Stimulated activated CD4-positive, alpha-beta T cell treated with anti-CD3 and anti-CD28 coated beads, Interleukin-15, amount 100 ng/mL, for 48 hours (primary cell): ENCODE measurements around the gene HBA2.
"Not testable (repeated sequence)": the region's sequence is repeated elsewhere in the genome, so short reads cannot be mapped to it uniquely, and the experiment has no call there.

Experiments used
- DNase-seq, 2 donors: peaks; one replicate each; pipeline ENCODE4 v3.0.0-alpha.2; 2020; ENCODE audit warnings: low read depth in 2 of 2

The HBA2 gene

DNA sequence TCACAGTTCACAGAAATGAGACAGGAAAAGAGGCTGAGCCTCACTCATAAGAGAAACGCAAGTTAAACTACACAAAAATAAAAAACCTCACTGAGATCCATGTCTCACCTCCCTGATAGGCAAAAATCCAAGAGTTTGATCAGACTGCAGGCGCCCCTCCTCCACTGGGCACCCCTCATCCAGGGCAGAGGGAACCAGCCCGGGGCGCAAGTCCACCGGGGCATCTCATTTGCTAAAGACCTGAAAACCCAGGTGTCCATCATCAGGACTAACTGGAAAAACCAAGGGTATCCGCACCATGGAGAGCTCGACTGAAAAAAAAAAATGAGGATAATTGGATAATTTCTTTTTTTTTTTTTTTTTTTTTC is 17.7 kb upstream of the HBA2 start:
- DNase-seq = no peak

DNA sequence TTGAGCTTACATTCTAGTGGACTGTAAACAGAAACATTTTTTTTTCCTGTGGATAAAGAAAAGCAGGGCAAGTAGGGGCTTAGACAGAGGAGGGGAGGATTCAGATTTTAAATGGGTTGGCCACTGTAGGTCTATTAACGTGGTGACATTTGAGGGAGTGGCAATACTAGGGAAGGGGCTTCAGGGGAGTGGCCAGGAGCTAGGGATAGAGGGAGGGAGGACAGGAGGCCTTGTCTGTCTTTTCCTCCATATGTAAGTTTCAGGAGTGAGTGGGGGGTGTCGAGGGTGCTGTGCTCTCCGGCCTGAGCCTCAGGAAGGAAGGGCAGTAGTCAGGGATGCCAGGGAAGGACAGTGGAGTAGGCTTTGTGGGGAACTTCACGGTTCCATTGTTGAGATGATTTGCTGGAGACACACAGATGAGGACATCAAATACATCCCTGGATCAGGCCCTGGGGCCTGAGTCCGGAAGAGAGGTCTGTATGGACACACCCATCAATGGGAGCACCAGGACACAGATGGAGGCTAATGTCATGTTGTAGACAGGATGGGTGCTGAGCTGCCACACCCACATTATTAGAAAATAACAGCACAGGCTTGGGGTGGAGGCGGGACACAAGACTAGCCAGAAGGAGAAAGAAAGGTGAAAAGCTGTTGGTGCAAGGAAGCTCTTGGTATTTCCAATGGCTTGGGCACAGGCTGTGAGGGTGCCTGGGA is 13.4 kb upstream of the HBA2 start:
- DNase-seq = no peak

DNA sequence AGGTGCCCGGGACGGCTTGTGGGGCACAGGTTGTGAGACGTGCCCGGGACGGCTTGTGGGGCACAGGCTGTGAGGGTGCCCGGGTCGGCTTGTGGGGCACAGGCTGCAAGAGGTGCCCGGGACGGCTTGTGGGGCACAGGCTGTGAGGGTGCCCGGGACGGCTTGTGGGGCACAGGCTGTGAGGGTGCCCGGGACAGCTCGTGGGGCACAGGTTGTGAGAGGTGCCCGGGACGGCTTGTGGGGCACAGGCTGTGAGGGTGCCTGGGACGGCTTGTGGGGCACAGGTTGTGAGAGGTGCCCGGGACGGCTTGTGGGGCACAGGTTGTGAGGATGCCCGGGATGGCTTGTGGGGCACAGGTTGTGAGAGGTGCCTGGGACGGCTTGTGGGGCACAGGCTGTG is 12.4 kb upstream of the HBA2 start:
- not testable (repeated sequence) for DNase-seq

DNA sequence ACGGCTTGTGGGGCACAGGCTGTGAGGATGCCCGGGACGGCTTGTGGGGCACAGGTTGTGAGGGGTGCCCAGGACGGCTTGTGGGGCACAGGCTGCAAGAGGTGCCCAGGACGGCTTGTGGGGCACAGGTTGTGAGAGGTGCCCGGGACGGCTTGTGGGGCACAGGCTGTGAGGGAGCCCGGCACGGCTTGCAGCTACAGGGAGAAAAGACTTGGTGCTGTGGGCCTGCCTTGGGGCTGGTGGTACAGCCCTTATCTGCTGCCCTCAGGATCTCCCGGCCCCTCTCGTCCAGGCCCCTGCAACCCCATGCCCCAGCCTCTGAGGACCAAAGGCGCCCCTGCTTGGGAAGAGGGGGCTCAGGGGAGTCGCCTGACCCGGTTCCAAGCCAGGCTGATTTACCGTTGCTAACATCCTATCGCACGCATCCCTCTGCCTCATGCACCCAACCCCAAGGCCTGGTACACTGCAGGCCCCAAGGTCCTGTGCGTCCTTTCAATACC is 11.9 kb upstream of the HBA2 start:
- no peak for DNase-seq

DNA sequence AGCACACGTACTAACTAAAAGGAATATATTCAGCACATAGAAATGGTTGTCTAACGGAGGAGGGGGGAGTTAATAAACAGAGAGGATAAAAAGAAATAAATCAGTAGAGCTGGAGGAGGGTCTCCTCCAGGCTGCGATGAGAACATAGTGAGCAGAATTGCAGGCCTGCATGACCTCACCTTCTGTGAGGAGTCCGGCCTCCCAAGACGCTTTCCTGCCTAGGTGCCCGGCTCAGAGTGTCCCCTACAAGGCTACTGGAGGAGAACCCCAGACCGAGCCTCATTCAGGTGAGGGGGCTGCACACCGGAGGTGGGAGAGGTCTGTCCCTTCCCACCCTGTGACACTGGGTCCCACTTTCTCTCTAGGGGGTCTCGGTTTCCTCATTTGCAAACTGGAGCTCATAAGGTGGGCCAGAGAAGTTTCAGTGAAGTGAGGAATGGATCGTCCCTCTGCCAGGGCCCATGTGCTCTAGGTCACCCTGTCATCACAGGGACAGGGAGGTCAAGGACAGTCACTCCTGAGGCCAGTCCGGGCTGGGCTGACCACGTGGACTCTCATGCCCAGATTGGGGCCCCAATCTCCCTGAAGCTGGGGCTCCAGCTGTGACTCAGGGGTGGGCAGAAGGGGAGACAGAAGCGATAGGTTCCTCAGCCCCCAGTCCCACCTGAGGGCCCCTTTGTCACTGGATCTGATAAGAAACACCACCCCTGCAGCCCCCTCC is 10.2 kb upstream of the HBA2 start:
- no peak for DNase-seq

DNA sequence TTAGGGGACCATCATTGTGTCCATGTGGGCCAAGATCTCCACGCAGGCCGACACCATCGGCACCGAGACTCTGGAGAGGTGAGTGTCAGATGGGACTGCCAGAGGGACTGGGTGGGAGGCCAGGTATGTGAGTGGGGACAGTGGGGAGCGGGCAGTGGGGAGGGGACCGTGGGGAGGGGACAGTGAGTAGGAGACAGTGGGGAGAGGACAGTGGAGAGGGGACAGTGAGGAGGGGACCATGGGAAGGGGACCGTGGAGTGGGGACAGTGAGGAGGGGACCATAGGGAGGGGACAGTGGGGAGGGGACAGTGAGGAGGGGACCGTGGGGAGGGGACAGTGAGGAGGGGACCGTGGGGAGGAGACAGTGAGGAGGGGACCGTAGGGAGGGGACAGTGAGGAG is 9.5 kb upstream of the HBA2 start:
- not testable (repeated sequence) for DNase-seq

DNA sequence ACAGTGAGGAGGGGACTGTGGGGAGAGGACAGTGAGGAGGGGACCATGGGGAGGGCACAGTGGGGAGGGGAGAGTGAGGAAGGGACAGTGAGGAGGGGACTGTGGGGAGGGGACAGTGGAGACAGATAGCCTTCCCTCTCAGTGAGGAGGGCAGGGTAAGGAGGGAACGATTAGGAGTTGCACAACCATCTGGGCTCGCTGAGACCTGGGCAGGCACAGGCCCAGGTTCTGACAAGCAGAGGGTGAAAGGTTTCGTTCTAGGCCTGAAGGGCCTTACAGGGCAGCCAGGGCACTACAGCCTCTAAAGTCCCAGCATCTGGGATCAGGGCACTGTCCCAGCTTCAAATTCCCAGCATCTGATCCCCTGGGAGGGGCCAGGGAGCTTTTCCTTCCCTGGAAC is 9.0 kb upstream of the HBA2 start:
- not testable (repeated sequence) for DNase-seq

DNA sequence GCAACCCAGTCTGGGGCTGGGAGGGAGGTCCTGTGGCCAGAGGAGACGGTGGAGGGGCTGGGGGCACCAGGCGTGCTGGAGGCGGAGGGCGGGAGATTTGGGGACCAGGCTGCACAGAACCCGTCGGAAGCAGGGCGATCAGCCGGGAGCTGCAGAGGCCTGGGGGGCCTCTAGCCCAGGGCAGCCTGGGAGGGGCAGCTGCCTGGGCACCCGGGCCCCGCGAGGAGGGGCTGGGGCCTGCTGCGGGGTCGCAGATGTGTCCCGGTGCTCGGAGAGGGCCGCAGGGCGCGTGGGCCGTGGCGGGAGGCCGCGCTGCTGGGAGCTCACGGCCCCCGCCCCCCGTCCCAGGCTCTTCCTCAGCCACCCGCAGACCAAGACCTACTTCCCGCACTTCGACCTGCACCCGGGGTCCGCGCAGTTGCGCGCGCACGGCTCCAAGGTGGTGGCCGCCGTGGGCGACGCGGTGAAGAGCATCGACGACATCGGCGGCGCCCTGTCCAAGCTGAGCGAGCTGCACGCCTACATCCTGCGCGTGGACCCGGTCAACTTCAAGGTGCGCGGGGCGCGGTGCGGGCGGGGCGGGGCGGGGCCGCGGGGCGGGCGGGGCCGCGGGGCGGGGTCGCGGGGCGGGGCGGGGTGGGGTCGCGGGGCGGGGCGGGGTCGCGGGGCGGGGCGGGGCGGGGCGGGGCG is 8.4 kb upstream of the HBA2 start:
- not testable (repeated sequence) for DNase-seq

DNA sequence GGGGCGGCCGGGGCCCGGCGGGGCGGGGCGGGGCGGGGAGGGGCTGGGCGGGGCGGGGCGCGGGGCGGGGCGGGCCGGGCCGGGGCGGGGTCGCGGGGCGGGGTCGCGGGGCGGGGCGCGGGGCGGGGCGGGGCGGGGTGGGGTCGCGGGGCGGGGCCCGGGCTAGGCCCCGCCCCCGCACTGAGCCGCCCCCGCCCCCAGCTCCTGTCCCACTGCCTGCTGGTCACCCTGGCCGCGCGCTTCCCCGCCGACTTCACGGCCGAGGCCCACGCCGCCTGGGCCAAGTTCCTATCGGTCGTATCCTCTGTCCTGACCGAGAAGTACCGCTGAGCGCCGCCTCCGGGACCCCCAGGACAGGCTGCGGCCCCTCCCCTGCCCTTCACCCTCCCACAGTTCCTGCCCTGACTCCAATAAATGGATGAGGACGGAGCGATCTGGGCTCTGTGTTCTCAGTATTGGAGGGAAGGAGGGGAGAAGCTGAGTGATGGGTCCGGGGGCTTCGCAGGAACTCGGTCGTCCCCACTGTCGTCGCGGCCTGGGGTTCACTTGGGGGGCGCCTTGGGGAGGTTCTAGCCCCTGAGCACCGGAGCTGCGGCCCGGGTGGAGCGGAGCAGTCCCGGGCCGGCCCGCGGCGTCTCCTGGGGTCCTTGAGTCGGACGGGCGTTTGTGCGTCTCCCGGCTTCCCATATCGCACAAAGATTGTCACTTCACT is 7.7 kb upstream of the HBA2 start:
- no peak for DNase-seq

DNA sequence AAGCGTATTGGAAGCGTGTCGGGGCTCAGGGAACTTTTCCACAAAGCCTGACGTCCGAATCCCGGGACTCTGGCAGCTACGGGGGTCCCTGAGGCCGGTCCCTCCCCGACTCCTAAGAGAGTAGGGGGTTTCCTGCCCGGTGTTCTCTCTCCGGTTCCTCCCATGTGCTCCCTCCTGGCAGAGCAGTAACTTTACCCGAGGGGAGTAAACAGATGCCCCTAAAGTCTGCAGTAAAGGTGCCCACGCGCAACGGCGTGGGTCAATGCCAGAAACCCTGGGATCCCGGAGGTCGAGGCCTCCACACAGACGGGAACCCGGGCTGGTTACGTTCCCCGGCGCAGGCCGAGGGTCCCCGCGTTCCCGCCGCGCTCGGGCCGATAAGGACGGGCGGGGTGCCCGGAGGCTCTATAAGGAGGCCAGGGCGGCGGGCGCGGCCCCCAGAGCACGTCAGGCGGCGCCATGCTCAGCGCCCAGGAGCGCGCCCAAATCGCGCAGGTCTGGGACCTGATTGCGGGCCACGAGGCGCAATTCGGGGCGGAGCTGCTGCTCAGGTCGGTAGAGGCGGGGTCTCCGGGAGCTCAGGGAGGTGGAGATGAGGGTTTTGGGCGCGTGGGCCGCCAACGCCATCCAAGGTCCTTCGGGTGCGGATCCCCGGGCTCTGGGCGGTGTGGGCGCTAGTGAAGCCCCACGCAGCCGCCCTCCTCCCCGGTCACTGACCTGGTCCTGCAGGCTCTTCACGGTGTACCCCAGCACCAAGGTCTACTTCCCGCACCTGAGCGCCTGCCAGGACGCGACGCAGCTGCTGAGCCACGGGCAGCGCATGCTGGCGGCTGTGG is 6.9 kb upstream of the HBA2 start, which contains the start of gene HBM:
Gene HBM, plus strand, starts transcription at position 440 of the 836 bp plus-strand sequence. Its CDS starts 20 bp downstream, at position 460.
- DNase-seq = no peak

DNA sequence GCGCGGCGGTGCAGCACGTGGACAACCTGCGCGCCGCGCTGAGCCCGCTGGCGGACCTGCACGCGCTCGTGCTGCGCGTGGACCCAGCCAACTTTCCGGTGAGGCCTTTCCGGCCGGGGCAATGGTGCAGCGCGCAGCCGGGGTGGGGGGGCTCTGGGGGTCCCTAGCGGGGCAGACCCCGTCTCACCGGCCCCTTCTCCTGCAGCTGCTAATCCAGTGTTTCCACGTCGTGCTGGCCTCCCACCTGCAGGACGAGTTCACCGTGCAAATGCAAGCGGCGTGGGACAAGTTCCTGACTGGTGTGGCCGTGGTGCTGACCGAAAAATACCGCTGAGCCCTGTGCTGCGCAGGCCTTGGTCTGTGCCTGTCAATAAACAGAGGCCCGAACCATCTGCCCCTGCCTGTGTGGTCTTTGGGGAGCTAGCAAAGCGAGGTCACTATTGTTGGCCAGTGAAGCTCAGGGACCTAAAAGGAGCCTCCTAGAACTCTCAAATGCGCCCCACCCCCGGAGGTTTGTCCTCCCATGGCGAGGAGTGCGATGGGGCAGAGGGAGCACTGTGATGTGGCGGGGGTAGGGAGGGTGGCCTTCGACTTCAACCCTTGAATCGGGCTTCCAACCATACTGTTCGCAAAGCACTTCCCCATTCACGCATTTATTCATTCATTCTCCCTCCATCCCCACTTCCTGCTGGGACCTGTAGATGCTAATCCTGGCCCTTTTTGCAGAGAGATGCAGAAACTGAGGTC is 6.1 kb upstream of the HBA2 start:
- DNase-seq = no peak

DNA sequence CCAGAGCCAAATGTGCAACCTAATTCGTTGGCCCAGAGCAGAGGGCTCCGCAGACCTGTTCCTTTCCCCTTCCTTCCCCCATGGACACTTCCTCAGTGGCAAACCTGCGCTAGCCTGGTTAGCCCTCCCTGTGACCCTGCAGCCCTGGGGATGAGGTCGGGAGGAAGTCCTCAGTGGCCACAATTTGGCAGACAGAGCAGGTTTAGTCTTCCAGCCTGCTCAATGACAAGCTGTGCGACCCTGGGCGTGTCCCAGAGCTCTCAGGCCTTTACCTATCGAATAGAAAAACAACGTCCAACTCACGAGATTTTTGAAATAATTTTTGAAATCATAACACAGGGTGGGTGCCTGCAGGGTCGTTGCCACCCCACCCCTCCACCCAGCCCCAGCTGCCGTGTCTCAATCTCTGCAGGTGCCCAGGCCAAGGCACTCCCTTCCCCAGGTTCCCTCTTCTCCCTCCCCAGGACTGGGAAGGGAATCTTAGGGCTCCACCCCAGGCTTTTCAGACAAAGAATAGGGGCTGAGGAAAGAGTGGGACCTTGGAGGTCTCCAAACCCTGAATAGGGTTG is 5.5 kb upstream of the HBA2 start:
- no peak for DNase-seq

DNA sequence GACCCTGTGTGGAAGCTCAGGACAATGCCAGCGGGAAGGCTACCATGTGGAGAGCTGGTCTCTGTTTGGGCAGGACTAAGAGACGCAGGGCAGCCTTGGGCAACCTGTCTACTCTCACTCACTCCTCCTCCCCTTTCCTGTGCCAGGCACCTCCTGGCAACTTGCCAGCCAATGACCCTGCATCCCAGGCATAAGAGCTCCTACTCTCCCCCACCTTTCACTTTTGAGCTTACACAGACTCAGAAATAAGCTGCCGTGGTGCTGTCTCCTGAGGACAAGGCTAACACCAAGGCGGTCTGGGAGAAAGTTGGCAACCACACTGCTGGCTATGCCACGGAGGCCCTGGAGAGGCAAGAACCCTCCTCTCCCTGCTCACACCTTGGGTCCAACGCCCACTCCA is 4.3 kb upstream of the HBA2 start:
- DNase-seq = no peak

DNA sequence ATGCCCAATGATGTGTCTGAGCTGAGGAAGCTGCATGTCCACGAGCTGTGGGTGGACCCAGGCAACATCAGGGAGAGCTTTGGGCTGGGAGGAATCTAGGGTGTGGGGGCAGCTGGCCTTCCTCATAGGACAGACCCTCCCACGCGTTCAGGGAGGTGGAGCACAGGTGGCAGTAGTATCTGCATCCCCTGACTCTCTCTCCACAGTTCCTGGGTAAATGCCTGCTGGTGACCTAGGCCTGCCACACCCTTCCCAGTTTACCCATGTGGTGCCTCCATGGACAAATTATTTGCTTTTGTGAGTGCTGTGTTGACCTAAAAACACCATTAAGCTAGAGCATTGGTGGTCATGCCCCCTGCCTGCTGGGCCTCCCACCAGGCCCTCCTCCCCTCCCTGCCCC is 3.7 kb upstream of the HBA2 start:
- no peak for DNase-seq

DNA sequence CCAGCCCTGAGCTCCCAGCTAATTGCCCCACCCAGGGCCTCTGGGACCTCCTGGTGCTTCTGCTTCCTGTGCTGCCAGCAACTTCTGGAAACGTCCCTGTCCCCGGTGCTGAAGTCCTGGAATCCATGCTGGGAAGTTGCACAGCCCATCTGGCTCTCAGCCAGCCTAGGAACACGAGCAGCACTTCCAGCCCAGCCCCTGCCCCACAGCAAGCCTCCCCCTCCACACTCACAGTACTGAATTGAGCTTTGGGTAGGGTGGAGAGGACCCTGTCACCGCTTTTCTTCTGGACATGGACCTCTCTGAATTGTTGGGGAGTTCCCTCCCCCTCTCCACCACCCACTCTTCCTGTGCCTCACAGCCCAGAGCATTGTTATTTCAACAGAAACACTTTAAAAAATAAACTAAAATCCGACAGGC is 2.6 kb upstream of the HBA2 start:
- DNase-seq = not testable (repeated sequence)

DNA sequence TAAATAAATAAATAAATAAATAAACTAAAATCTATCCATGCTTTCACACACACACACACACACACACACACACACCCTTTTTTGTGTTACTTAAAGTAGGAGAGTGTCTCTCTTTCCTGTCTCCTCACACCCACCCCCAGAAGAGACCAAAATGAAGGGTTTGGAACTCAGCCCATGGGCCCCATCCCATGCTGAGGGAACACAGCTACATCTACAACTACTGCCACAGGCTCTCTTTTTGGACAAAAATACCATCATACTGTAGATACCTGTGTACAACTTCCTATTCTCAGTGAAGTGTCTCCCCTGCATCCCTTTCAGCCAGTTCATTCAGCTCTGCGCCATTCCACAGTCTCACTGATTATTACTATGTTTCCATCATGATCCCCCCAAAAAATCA is 1.9 kb upstream of the HBA2 start:
- no peak for DNase-seq

DNA sequence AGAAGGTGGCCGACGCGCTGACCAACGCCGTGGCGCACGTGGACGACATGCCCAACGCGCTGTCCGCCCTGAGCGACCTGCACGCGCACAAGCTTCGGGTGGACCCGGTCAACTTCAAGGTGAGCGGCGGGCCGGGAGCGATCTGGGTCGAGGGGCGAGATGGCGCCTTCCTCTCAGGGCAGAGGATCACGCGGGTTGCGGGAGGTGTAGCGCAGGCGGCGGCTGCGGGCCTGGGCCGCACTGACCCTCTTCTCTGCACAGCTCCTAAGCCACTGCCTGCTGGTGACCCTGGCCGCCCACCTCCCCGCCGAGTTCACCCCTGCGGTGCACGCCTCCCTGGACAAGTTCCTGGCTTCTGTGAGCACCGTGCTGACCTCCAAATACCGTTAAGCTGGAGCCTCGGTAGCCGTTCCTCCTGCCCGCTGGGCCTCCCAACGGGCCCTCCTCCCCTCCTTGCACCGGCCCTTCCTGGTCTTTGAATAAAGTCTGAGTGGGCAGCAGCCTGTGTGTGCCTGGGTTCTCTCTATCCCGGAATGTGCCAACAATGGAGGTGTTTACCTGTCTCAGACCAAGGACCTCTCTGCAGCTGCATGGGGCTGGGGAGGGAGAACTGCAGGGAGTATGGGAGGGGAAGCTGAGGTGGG is 657 bp downstream of the HBA2 start:
- DNase-seq = not testable (repeated sequence)

DNA sequence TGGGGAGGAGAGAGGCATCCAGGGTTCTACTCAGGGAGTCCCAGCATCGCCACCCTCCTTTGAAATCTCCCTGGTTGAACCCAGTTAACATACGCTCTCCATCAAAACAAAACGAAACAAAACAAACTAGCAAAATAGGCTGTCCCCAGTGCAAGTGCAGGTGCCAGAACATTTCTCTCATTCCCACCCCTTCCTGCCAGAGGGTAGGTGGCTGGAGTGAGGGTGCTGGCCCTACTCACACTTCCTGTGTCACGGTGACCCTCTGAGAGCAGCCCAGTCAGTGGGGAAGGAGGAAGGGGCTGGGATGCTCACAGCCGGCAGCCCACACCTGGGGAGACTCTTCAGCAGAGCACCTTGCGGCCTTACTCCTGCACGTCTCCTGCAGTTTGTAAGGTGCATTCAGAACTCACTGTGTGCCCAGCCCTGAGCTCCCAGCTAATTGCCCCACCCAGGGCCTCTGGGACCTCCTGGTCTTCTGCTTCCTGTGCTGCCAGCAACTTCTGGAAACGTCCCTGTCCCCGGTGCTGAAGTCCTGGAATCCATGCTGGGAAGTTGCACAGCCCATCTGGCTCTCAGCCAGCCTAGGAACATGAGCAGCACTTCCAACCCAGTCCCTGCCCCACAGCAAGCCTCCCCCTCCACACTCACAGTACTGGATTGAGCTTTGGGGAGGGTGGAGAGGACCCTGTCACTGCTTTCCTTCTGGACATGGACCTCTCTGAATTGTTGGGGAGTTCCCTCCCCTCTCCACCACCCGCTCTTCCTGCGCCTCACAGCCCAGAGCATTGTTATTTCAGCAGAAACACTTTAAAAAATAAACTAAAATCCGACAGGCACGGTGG is 1.5 kb downstream of the HBA2 start:
- DNase-seq = not testable (repeated sequence)
